ENCODE results near the gene CR1L. TPM values are rescaled to one million over a fixed set of nuclear protein-coding genes. Genes with fewer than 3 reads are reported as not detected.
A peak's percentile ranks its signal among the peaks of the same experiment; 100 is the strongest.

The CR1L gene
- total and polyA plus RNA-seq, 9 of the 15 experiments (the other 6 are each of a cell fraction or from before 2014, with no cell fraction given), result 10.1 to 74.8 (median 34.3) TPM

GRCh38 chr1:207744000-207744534 is 99.1 kb downstream of the CR1L start (continued):
- TF ChIP-seq AFF4 (CRISPR knock-in tag; IDR thresholded peaks at IDR 0.05), result no peak
- no peak for TF ChIP-seq NR2C2 (CRISPR knock-in tag; IDR thresholded peaks at IDR 0.05)
- TF ChIP-seq NR2C2 (tag; IDR thresholded peaks at IDR 0.05), result peak; percentile 58
- TF ChIP-seq ZNF644 (tag; IDR thresholded peaks at IDR 0.05; ENCODE audit: low read depth), result peak; percentile 72; the same call in 1 of the 2 replicates
- TF ChIP-seq BACH1 (tag; IDR thresholded peaks at IDR 0.05), result peak; percentile 54; the same call in 1 of the 2 replicates
- no peak for TF ChIP-seq MEIS2 (IDR thresholded peaks at IDR 0.05; ENCODE audit: partially characterized antibody)
- TF ChIP-seq KDM2B (CRISPR knock-in tag; IDR thresholded peaks at IDR 0.05), result no peak
- TF ChIP-seq RBM17 (IDR thresholded peaks at IDR 0.05; ENCODE audit: borderline replicate concordance, low read depth, low read length), result no peak
- peak in 1 of 2 experiments; percentile 82; a peak in 2 of 4 replicates for TF ChIP-seq ZNF639 (CRISPR knock-in tag; conservative IDR thresholded peaks at IDR 0.05 in 1 of 2, IDR thresholded peaks at IDR 0.05 in 1 of 2)
- TF ChIP-seq NFIX (CRISPR knock-in tag; IDR thresholded peaks at IDR 0.05; ENCODE audit: low read depth), result peak; percentile 24; the same call in 1 of the 2 replicates
- no peak for TF ChIP-seq SREBF2 (CRISPR knock-in tag; IDR thresholded peaks at IDR 0.05)
- peak; percentile 80 for TF ChIP-seq DDX20 (tag; IDR thresholded peaks at IDR 0.05; ENCODE audit: low read depth)
- TF ChIP-seq, protein P1, sequence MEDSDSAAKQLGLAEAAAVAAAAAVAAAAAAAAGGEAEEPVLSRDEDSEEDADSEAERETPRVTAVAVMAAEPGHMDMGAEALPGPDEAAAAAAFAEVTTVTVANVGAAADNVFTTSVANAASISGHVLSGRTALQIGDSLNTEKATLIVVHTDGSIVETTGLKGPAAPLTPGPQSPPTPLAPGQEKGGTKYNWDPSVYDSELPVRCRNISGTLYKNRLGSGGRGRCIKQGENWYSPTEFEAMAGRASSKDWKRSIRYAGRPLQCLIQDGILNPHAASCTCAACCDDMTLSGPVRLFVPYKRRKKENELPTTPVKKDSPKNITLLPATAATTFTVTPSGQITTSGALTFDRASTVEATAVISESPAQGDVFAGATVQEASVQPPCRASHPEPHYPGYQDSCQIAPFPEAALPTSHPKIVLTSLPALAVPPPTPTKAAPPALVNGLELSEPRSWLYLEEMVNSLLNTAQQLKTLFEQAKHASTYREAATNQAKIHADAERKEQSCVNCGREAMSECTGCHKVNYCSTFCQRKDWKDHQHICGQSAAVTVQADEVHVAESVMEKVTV (CRISPR knock-in tag; IDR thresholded peaks at IDR 0.05), result 0 out of 2 replicates have a peak, but pooled peaks have one; percentile 5
- no peak for TF ChIP-seq ZKSCAN1 (IDR thresholded peaks at IDR 0.05; ENCODE audit: low read depth, low read length)
- TF ChIP-seq, protein P2, sequence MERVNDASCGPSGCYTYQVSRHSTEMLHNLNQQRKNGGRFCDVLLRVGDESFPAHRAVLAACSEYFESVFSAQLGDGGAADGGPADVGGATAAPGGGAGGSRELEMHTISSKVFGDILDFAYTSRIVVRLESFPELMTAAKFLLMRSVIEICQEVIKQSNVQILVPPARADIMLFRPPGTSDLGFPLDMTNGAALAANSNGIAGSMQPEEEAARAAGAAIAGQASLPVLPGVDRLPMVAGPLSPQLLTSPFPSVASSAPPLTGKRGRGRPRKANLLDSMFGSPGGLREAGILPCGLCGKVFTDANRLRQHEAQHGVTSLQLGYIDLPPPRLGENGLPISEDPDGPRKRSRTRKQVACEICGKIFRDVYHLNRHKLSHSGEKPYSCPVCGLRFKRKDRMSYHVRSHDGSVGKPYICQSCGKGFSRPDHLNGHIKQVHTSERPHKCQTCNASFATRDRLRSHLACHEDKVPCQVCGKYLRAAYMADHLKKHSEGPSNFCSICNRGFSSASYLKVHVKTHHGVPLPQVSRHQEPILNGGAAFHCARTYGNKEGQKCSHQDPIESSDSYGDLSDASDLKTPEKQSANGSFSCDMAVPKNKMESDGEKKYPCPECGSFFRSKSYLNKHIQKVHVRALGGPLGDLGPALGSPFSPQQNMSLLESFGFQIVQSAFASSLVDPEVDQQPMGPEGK (CRISPR knock-in tag; IDR thresholded peaks at IDR 0.05; ENCODE audit: borderline replicate concordance), result 0 out of 2 replicates have a peak, but pooled peaks have one; percentile 75
- TF ChIP-seq SIN3B (IDR thresholded peaks at IDR 0.05; ENCODE audit: low read depth), result no peak
- peak; percentile 59; the same call in 1 of the 2 replicates for TF ChIP-seq NCOR1 (IDR thresholded peaks at IDR 0.05)
- TF ChIP-seq ZNF76 (CRISPR knock-in tag; IDR thresholded peaks at IDR 0.05; ENCODE audit: borderline replicate concordance), result peak; percentile 86; the same call in 1 of the 2 replicates
- no peak for TF ChIP-seq WHSC1 (IDR thresholded peaks at IDR 0.05; ENCODE audit: low read length)

Data from K562 (cell line).